Measurements from ENCODE around the gene PNRC1.
A peak's percentile ranks its signal among the peaks of the same experiment; 100 is the strongest.
"Not testable (repeated sequence)": the region's sequence is repeated elsewhere in the genome, so short reads cannot be mapped to it uniquely, and the experiment has no call there.

The PNRC1 gene

GRCh38 chr6:89080281-89081128 is at the start of gene PNRC1:
Gene PNRC1 (plus strand): TSS chr6:89080751. CDS start chr6:89080895, 144 bp downstream.
- peak; percentile 99 for DNase-seq
- in situ Hi-C loops (cut with MboI; ENCODE audit: low pct_unique_long_range_greater_than_20kb, low sequenced_read_pairs) = no loop called here

GRCh38 chr6:89032599-89032998 is 48.0 kb upstream of the PNRC1 start:
- DNase-seq = no peak
- in situ Hi-C loops (cut with MboI; ENCODE audit: low pct_unique_long_range_greater_than_20kb, low sequenced_read_pairs) = no loop called here

- DNase-seq = no peak
- in situ Hi-C loops (cut with MboI; ENCODE audit: low pct_unique_long_range_greater_than_20kb, low sequenced_read_pairs) = no loop called here
Observed at GRCh38 chr6:89033461-89033860, 47.1 kb upstream of the PNRC1 start.

GRCh38 chr6:89034116-89034515 is 46.4 kb upstream of the PNRC1 start:
- in situ Hi-C loops (cut with MboI; ENCODE audit: low pct_unique_long_range_greater_than_20kb, low sequenced_read_pairs); DNase-seq: not testable (repeated sequence)

- in situ Hi-C loops (cut with MboI; ENCODE audit: low pct_unique_long_range_greater_than_20kb, low sequenced_read_pairs) = no loop called here
- DNase-seq = no peak
Observed at GRCh38 chr6:89034586-89035251, 45.8 kb upstream of the PNRC1 start.

GRCh38 chr6:89035252-89036101 is 45.1 kb upstream of the PNRC1 start:
- no peak for DNase-seq
- in situ Hi-C loops (cut with MboI; ENCODE audit: low pct_unique_long_range_greater_than_20kb, low sequenced_read_pairs) = no loop called here

- in situ Hi-C loops (cut with MboI; ENCODE audit: low pct_unique_long_range_greater_than_20kb, low sequenced_read_pairs) = no loop called here
- DNase-seq = no peak
Observed at GRCh38 chr6:89037141-89037900, 43.2 kb upstream of the PNRC1 start.

GRCh38 chr6:89037901-89038293 is 42.7 kb upstream of the PNRC1 start:
- in situ Hi-C loops (cut with MboI; ENCODE audit: low pct_unique_long_range_greater_than_20kb, low sequenced_read_pairs) = not testable (repeated sequence)

GRCh38 chr6:89042664-89043063 is 37.9 kb upstream of the PNRC1 start:
- in situ Hi-C loops (cut with MboI; ENCODE audit: low pct_unique_long_range_greater_than_20kb, low sequenced_read_pairs) = no loop called here
- DNase-seq = peak; percentile 21

More at GRCh38 chr6:89037901-89038293, 42.7 kb upstream of the PNRC1 start:
- not testable (repeated sequence) for DNase-seq

- no peak for DNase-seq
- in situ Hi-C loops (cut with MboI; ENCODE audit: low pct_unique_long_range_greater_than_20kb, low sequenced_read_pairs) = no loop called here
Observed at GRCh38 chr6:89044328-89045010, 36.1 kb upstream of the PNRC1 start.

GRCh38 chr6:89045011-89045387 is 35.6 kb upstream of the PNRC1 start:
- DNase-seq = peak; percentile 79
- in situ Hi-C loops (cut with MboI; ENCODE audit: low pct_unique_long_range_greater_than_20kb, low sequenced_read_pairs) = no loop called here

GRCh38 chr6:89045576-89045975 is 35.0 kb upstream of the PNRC1 start:
- in situ Hi-C loops (cut with MboI; ENCODE audit: low pct_unique_long_range_greater_than_20kb, low sequenced_read_pairs) = no loop called here
- DNase-seq = no peak

GRCh38 chr6:89047473-89047872 is 33.1 kb upstream of the PNRC1 start:
- in situ Hi-C loops (cut with MboI; ENCODE audit: low pct_unique_long_range_greater_than_20kb, low sequenced_read_pairs) = no loop called here
- peak; percentile 68 for DNase-seq

- in situ Hi-C loops (cut with MboI; ENCODE audit: low pct_unique_long_range_greater_than_20kb, low sequenced_read_pairs) = no loop called here
- no peak for DNase-seq
Observed at GRCh38 chr6:89048288-89048923, 32.1 kb upstream of the PNRC1 start.

GRCh38 chr6:89048985-89049384 is 31.6 kb upstream of the PNRC1 start:
- in situ Hi-C loops (cut with MboI; ENCODE audit: low pct_unique_long_range_greater_than_20kb, low sequenced_read_pairs) = no loop called here
- DNase-seq = no peak

- DNase-seq = no peak
- in situ Hi-C loops (cut with MboI; ENCODE audit: low pct_unique_long_range_greater_than_20kb, low sequenced_read_pairs) = no loop called here
Observed at GRCh38 chr6:89050155-89050554, 30.4 kb upstream of the PNRC1 start.

GRCh38 chr6:89050697-89051096 is 29.9 kb upstream of the PNRC1 start:
- no peak for DNase-seq
- in situ Hi-C loops (cut with MboI; ENCODE audit: low pct_unique_long_range_greater_than_20kb, low sequenced_read_pairs) = no loop called here

- no peak for DNase-seq
- in situ Hi-C loops (cut with MboI; ENCODE audit: low pct_unique_long_range_greater_than_20kb, low sequenced_read_pairs) = no loop called here
Observed at GRCh38 chr6:89051676-89052075, 28.9 kb upstream of the PNRC1 start.

All from KBM-7 (cell line).